Activated CD4-positive, alpha-beta T cell treated with anti-CD3 and anti-CD28 coated beads, Interleukin-2, amount 10 ng/mL, durations not matched to agents 7 days and 5 days (primary cell): ENCODE data around the gene FILIP1. TPM values are rescaled to one million over a fixed set of nuclear protein-coding genes. Genes with fewer than 3 reads are reported as not detected.

Source experiments
- CTCF ChIA-PET: fragments of 350-600 bp; sonication (Branson Sonifier 250); formaldehyde crosslinking; loops from one replicate; lab custom pipeline; 2021; ENCODE audit warnings: antibody characterized with exemption; lab: Charles Lee
- POLR2A ChIA-PET: fragments of 350-600 bp; sonication (Branson Sonifier 250); formaldehyde crosslinking; loops from one replicate; lab custom pipeline; 2021; ENCODE audit warnings: antibody characterized with exemption; lab: Charles Lee
- DNase-seq: peaks from one replicate; pipeline ENCODE4 v3.0.0-alpha.2; 2020
- H3K27ac Mint-ChIP-seq: one replicate; pipeline ENCODE4 v1.8.0; 2021; ENCODE audit warnings: mild to moderate bottlenecking, moderate library complexity, mixed read lengths
- H3K27me3 Mint-ChIP-seq: one replicate; pipeline ENCODE4 v1.8.0; 2021; ENCODE audit warnings: mixed read lengths
- H3K36me3 Mint-ChIP-seq: one replicate; pipeline ENCODE4 v1.8.0; 2021; ENCODE audit warnings: low read depth, mixed read lengths
- H3K4me1 Mint-ChIP-seq: one replicate; pipeline ENCODE4 v1.8.0; 2021; ENCODE audit warnings: mixed read lengths
- H3K4me3 Mint-ChIP-seq: one replicate; pipeline ENCODE4 v1.8.0; 2021; ENCODE audit warnings: mild to moderate bottlenecking, moderate library complexity, mixed read lengths
- H3K9me3 Mint-ChIP-seq: one replicate; pipeline ENCODE4 v1.8.0; 2021; ENCODE audit warnings: mixed read lengths
- total RNA-seq, 2 experiments: library from RNA; stranded (reverse); gene quantifications; one replicate each; pipeline ENCODE4 v1.2.3, GENCODE V29; 2021

The FILIP1 gene
- total RNA-seq, 2 experiments from 2014 or later = 0.04 TPM; not detected in 1

GRCh38 chr6:75349262-75349984 is 144.2 kb downstream of the FILIP1 start:
- Mint-ChIP-seq H3K27ac (no peak overlapping the region), H3K9me3 (no peaks in the 10 kb centered on the region), H3K4me1 (peaks cover 1% of the 10 kb centered on the region), H3K36me3 (no peaks in the 10 kb centered on the region), H3K27me3 (peaks cover 42% of the 10 kb centered on the region), H3K4me3 (no peak overlapping the region)
- CTCF ChIA-PET = interaction anchor here (0.9 kb wide), 1 partner anchor 529 kb away, joined by 4 read pairs; no protein-coding TSS in a partner anchor
- DNase-seq = no peak
- POLR2A ChIA-PET = no interaction called here

GRCh38 chr6:75348882-75349261 is 144.7 kb downstream of the FILIP1 start:
- H3K36me3 Mint-ChIP-seq = no peaks in the 10 kb centered on the region
- CTCF ChIA-PET = interaction anchor here (0.9 kb wide), 1 partner anchor 530 kb away, joined by 4 read pairs; no protein-coding TSS in a partner anchor
- no peaks in the 10 kb centered on the region for H3K9me3 Mint-ChIP-seq
- no peak for DNase-seq
- H3K27me3 Mint-ChIP-seq = peaks cover 42% of the 10 kb centered on the region
- peaks cover 1% of the 10 kb centered on the region for H3K4me1 Mint-ChIP-seq
- no peak overlapping the region for H3K27ac Mint-ChIP-seq
- POLR2A ChIA-PET = no interaction called here
- no peak overlapping the region for H3K4me3 Mint-ChIP-seq

GRCh38 chr6:75347898-75348610 is 145.5 kb downstream of the FILIP1 start:
- H3K36me3 Mint-ChIP-seq = no peaks in the 10 kb centered on the region
- H3K27me3 Mint-ChIP-seq = peaks cover 37% of the 10 kb centered on the region
- ChIA-PET CTCF (no interaction called here), POLR2A (no interaction called here)
- H3K4me3 Mint-ChIP-seq = no peak overlapping the region
- peaks cover 1% of the 10 kb centered on the region for H3K4me1 Mint-ChIP-seq
- no peaks in the 10 kb centered on the region for H3K9me3 Mint-ChIP-seq
- H3K27ac Mint-ChIP-seq = no peak overlapping the region
- no peak for DNase-seq

- ChIA-PET POLR2A (no interaction called here), CTCF (no interaction called here)
- Mint-ChIP-seq H3K27me3 (peaks cover 31% of the 10 kb centered on the region), H3K4me3 (no peak overlapping the region), H3K4me1 (peaks cover 1% of the 10 kb centered on the region), H3K36me3 (no peaks in the 10 kb centered on the region), H3K9me3 (no peaks in the 10 kb centered on the region), H3K27ac (no peak overlapping the region)
- DNase-seq = no peak
Measured at GRCh38 chr6:75345413-75345812, 148.2 kb downstream of the FILIP1 start.

GRCh38 chr6:75344455-75344854 is 149.1 kb downstream of the FILIP1 start:
- POLR2A ChIA-PET = no interaction called here
- H3K9me3 Mint-ChIP-seq = no peaks in the 10 kb centered on the region
- CTCF ChIA-PET = no interaction called here
- H3K27me3 Mint-ChIP-seq = peaks cover 24% of the 10 kb centered on the region
- no peak overlapping the region for H3K4me3 Mint-ChIP-seq
- no peaks in the 10 kb centered on the region for H3K36me3 Mint-ChIP-seq
- H3K4me1 Mint-ChIP-seq = no peaks in the 10 kb centered on the region
- DNase-seq = no peak
- H3K27ac Mint-ChIP-seq = no peak overlapping the region

GRCh38 chr6:75344021-75344420 is 149.6 kb downstream of the FILIP1 start:
- ChIA-PET CTCF (no interaction called here), POLR2A (no interaction called here)
- peaks cover 20% of the 10 kb centered on the region for H3K27me3 Mint-ChIP-seq
- H3K4me3 Mint-ChIP-seq = no peak overlapping the region
- DNase-seq = no peak
- no peak overlapping the region for H3K27ac Mint-ChIP-seq
- no peaks in the 10 kb centered on the region for H3K4me1 Mint-ChIP-seq
- H3K36me3 Mint-ChIP-seq = no peaks in the 10 kb centered on the region
- H3K9me3 Mint-ChIP-seq = no peaks in the 10 kb centered on the region

GRCh38 chr6:75337835-75338580 is 155.6 kb downstream of the FILIP1 start:
- Mint-ChIP-seq H3K4me3 (no peak overlapping the region), H3K36me3 (no peaks in the 10 kb centered on the region), H3K9me3 (no peaks in the 10 kb centered on the region), H3K27ac (no peak overlapping the region), H3K4me1 (no peaks in the 10 kb centered on the region), H3K27me3 (peaks cover 19% of the 10 kb centered on the region)
- no peak for DNase-seq
- ChIA-PET POLR2A (no interaction called here), CTCF (interaction anchor here (0.6 kb wide), 1 partner anchor 47 kb away, joined by 5 read pairs; no protein-coding TSS in a partner anchor)

GRCh38 chr6:75334266-75335040 is 159.1 kb downstream of the FILIP1 start:
- Mint-ChIP-seq H3K27ac (no peak overlapping the region), H3K9me3 (no peaks in the 10 kb centered on the region), H3K36me3 (no peaks in the 10 kb centered on the region), H3K4me1 (no peaks in the 10 kb centered on the region), H3K27me3 (peaks cover 24% of the 10 kb centered on the region), H3K4me3 (no peak overlapping the region)
- CTCF ChIA-PET = no interaction called here
- POLR2A ChIA-PET = interaction anchor here (0.5 kb wide), 1 partner anchor 860 kb away, joined by 3 read pairs; no protein-coding TSS in a partner anchor
- DNase-seq = no peak

GRCh38 chr6:75333676-75334200 is 159.9 kb downstream of the FILIP1 start:
- H3K4me3 Mint-ChIP-seq = no peak overlapping the region
- POLR2A ChIA-PET = interaction anchor here (0.5 kb wide), 1 partner anchor 859 kb away, joined by 3 read pairs; no protein-coding TSS in a partner anchor
- H3K9me3 Mint-ChIP-seq = no peaks in the 10 kb centered on the region
- H3K27ac Mint-ChIP-seq = no peak overlapping the region
- H3K36me3 Mint-ChIP-seq = no peaks in the 10 kb centered on the region
- no peak for DNase-seq
- no peaks in the 10 kb centered on the region for H3K4me1 Mint-ChIP-seq
- CTCF ChIA-PET = no interaction called here
- peaks cover 28% of the 10 kb centered on the region for H3K27me3 Mint-ChIP-seq

- no peaks in the 10 kb centered on the region for H3K9me3 Mint-ChIP-seq
- no peak overlapping the region for H3K27ac Mint-ChIP-seq
- no peaks in the 10 kb centered on the region for H3K4me1 Mint-ChIP-seq
- CTCF ChIA-PET = no interaction called here
- H3K27me3 Mint-ChIP-seq = peaks cover 33% of the 10 kb centered on the region
- POLR2A ChIA-PET = no interaction called here
- no peak for DNase-seq
- no peaks in the 10 kb centered on the region for H3K36me3 Mint-ChIP-seq
- H3K4me3 Mint-ChIP-seq = no peak overlapping the region
Measured at GRCh38 chr6:75331151-75331550, 162.4 kb downstream of the FILIP1 start.

- no peak for DNase-seq
- ChIA-PET CTCF (no interaction called here), POLR2A (no interaction called here)
- H3K27me3 Mint-ChIP-seq = peaks cover 29% of the 10 kb centered on the region
- no peaks in the 10 kb centered on the region for H3K4me1 Mint-ChIP-seq
- H3K9me3 Mint-ChIP-seq = no peaks in the 10 kb centered on the region
- H3K27ac Mint-ChIP-seq = no peak overlapping the region
- H3K4me3 Mint-ChIP-seq = no peak overlapping the region
- no peaks in the 10 kb centered on the region for H3K36me3 Mint-ChIP-seq
Measured at GRCh38 chr6:75329703-75330102, 163.9 kb downstream of the FILIP1 start.

GRCh38 chr6:75327807-75328206 is 165.8 kb downstream of the FILIP1 start:
- CTCF ChIA-PET = no interaction called here
- H3K4me1 Mint-ChIP-seq = no peaks in the 10 kb centered on the region
- no peaks in the 10 kb centered on the region for H3K36me3 Mint-ChIP-seq
- H3K27ac Mint-ChIP-seq = no peak overlapping the region
- no peak for DNase-seq
- H3K4me3 Mint-ChIP-seq = no peak overlapping the region
- H3K27me3 Mint-ChIP-seq = peaks cover 22% of the 10 kb centered on the region
- H3K9me3 Mint-ChIP-seq = no peaks in the 10 kb centered on the region
- POLR2A ChIA-PET = no interaction called here
